Lung (tissue), 12 donors: ENCODE data around the gene CLTB. TPM values are rescaled to one million over a fixed set of nuclear protein-coding genes. Genes with fewer than 3 reads are reported as not detected.
A peak's percentile ranks its signal among the peaks of the same experiment; 100 is the strongest.

ENCODE experiments used
- ATAC-seq: fragments of 200-7000 bp; cut with Tn5 transposase; one replicate; pipeline ENCODE4 v1.9.1; 2020; ENCODE audit warnings: moderate number of reproducible peaks; ENCODE audit not compliant: insufficient read depth, low FRiP score
- DNase-seq, 3 donors: peaks; one replicate each; pipeline ENCODE4 v3.0.0-alpha.2; 2013 to 2017
- H3K27ac ChIP-seq, 2 donors: one replicate each; pipeline ENCODE4 v1.5.1; 2013; ENCODE audit warnings: mild to moderate bottlenecking in 2 of 2, moderate library complexity in 2 of 2, control low read depth in 1 of 2, inconsistent platforms in 1 of 2, low read depth in 1 of 2, low read length in 1 of 2
- H3K27me3 ChIP-seq, 3 donors: one replicate each; pipeline ENCODE4 v1.5.1; 2013; ENCODE audit warnings: low read length in 2 of 3; ENCODE audit not compliant: control insufficient read depth in 3 of 3, insufficient read depth in 3 of 3
- H3K36me3 ChIP-seq, 4 donors: one replicate each; pipeline ENCODE4 v1.5.1; 2013; ENCODE audit warnings: low read length in 4 of 4, mild to moderate bottlenecking in 1 of 4, moderate library complexity in 1 of 4; ENCODE audit not compliant: control insufficient read depth in 4 of 4, insufficient read depth in 4 of 4
- H3K4me1 ChIP-seq, 5 donors: one replicate each; pipeline ENCODE4 v1.5.1; 2013; ENCODE audit warnings: low read length in 5 of 5, mild to moderate bottlenecking in 2 of 5, moderate library complexity in 1 of 5; ENCODE audit not compliant: control insufficient read depth in 5 of 5, insufficient read depth in 5 of 5
- H3K4me3 ChIP-seq: one replicate; pipeline ENCODE4 v1.5.1; 2013; ENCODE audit warnings: mild to moderate bottlenecking, control low read depth, moderate library complexity
- H3K9ac ChIP-seq, 2 donors: one replicate each; pipeline ENCODE4 v1.5.1; 2013; ENCODE audit warnings: low read length in 2 of 2, control low read depth in 1 of 2; ENCODE audit not compliant: insufficient read depth in 1 of 2
- H3K9me3 ChIP-seq, 4 donors: one replicate each; pipeline ENCODE4 v1.5.1; 2013; ENCODE audit warnings: low read length in 3 of 4, mild to moderate bottlenecking in 1 of 4, moderate library complexity in 1 of 4; ENCODE audit not compliant: control insufficient read depth in 4 of 4, insufficient read depth in 3 of 4
- WGBS, 2 donors: extraction: QIAGEN DNeasy Blood & Tissue Kit; methylation state at CpG; one replicate each; pipeline ENCODE4 v1.1.7; 2013; 5-methylcytosine and 5-hydroxymethylcytosine counted together
- polyA plus RNA-seq, 2 donors: library from polyadenylated mRNA; stranded (reverse); fragments of 200-250 nt; gene quantifications; one replicate each; pipeline ENCODE4 v1.2.1, GENCODE V29; 2013
- total RNA-seq, 2 donors: library from RNA; depleted of rRNA in 1 of 2; stranded (reverse); fragments of >200 nt in 1 of 2; gene quantifications; one replicate each; pipeline ENCODE4 v1.2.1, GENCODE V29; 2014 to 2021
- TF ChIP-seq, protein P1 (sequence below): IDR thresholded peaks from 2 replicates; pipeline ENCODE4 v1.5.1; 2012; ENCODE audit warnings: mild to moderate bottlenecking; ENCODE audit errors: control extremely low read depth, extremely low read depth
- donor health status: control.
- donor health status: control.
- donor health status: Bipolar disorder and iron deficiency.
- donor health status: healthy.
- donor health status: DM: yes; HTN: yes; CAD: no.

CLTB gene
- total and polyA plus RNA-seq, 4 donors = 33.2 to 193 (median 112) TPM

DNA sequence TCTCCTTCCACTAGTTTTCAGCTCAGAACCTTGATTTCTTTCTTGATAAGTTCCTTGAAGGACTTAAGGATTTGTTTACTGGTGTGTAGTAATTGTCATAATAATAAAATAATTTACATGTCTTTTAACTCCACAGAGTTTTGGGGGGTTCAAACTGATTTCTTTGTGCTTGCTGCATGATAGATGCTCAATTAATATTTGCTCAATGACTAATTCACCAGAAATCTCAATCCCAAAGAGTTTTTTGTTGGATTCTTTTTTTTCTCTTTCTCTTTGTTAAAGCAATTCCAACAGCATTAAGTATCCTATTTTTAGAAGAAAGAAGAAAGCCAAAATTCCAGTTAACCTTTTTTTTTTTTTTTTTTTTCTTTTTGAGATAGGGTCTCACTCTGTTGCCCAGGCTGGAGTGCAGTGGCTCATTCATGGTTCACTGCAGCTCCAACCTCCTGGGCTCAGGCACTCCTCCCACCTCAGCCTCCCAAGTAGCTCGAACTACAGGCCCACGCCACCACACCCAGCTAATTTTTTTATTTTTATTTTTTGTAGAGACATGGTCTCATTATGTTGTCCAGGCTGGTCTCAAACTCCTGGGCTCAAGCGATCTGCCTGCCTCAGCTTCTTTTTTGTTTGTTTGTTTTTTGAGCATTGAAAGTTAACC lies 42.7 kb upstream of the CLTB start:
- H3K27ac ChIP-seq = no peak overlapping the region
- no peak overlapping the region for H3K9ac ChIP-seq
- no peaks in the 10 kb centered on the region for H3K9me3 ChIP-seq
- DNase-seq (no peak), ATAC-seq (no peak)
- 96 to 98% methylated on average over 3 of the region's 3 CpGs for WGBS, 2 donors
- H3K36me3 ChIP-seq = no peaks in the 10 kb centered on the region
- peaks cover 0 to 6% (median 3%) of the 10 kb centered on the region in 5 donors for H3K4me1 ChIP-seq
- TF ChIP-seq, protein P1, sequence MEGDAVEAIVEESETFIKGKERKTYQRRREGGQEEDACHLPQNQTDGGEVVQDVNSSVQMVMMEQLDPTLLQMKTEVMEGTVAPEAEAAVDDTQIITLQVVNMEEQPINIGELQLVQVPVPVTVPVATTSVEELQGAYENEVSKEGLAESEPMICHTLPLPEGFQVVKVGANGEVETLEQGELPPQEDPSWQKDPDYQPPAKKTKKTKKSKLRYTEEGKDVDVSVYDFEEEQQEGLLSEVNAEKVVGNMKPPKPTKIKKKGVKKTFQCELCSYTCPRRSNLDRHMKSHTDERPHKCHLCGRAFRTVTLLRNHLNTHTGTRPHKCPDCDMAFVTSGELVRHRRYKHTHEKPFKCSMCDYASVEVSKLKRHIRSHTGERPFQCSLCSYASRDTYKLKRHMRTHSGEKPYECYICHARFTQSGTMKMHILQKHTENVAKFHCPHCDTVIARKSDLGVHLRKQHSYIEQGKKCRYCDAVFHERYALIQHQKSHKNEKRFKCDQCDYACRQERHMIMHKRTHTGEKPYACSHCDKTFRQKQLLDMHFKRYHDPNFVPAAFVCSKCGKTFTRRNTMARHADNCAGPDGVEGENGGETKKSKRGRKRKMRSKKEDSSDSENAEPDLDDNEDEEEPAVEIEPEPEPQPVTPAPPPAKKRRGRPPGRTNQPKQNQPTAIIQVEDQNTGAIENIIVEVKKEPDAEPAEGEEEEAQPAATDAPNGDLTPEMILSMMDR = no peak
- H3K27me3 ChIP-seq = no peaks in the 10 kb centered on the region
- no peak overlapping the region for H3K4me3 ChIP-seq

DNA sequence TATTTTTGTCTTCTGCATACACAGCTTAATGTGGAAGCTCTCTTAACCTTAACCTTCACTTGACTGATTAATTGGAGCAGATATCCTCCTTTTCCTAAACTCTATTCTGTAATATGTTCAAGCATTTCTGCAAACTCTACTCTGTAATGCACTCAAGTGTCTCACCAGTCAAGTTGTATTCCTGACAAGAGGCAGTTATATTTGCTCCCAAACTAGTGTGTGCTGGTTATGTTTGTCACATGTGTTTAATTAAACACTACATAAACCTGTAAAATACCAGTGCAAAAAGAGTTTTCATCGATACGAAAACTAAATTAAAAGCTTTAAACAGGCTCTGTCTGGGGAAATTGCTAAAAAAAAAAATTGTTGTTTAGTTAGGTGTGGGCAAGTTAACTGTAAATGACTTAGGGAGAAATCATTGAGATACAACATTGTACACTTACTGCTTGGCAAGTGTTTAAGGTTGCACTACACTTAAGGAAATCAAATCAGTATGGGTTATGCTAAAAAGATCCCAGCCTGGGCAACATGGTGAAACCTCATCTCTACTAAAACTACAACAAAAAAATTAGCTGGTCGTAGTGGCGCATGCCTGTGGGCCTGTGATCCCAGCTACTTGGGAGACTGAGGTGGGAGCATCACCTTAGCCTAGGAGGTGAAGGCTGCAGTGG lies 38.5 kb upstream of the CLTB start:
- no peaks in the 10 kb centered on the region for H3K27me3 ChIP-seq
- ATAC-seq = peak; percentile 65
- no peak overlapping the region for H3K27ac ChIP-seq
- no peak overlapping the region for H3K9ac ChIP-seq
- WGBS, 2 donors = 64 to 78% methylated on average over 4 of the region's 4 CpGs
- H3K4me1 ChIP-seq = peaks cover 2 to 8% (median 3%) of the 10 kb centered on the region in 5 donors
- peaks cover 0 to 5% (median under 1%) of the 10 kb centered on the region in 4 donors for H3K36me3 ChIP-seq
- TF ChIP-seq, protein P1 = no peak
- H3K9me3 ChIP-seq = no peaks in the 10 kb centered on the region
- DNase-seq = peak in 2 of 3 donors; percentile 47 to 68
- no peak overlapping the region for H3K4me3 ChIP-seq

DNA sequence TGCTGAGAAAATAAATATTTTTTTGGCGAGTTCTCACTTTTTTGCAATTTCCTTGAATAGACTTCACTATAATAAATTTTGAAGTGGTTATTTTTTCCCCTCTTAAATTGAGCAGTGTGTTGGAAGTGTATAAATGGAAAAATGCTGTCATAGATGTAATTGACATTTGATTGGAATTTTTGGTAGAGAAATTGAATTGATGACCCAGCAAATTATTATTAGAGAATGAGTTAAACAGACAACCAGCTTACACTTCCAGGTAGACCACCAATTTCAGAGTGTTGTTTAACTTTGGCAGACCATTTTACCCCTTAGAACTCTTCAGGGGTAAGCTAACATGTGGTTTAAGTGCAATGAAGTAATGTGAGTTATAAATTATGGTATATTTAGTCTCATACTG lies 33.7 kb upstream of the CLTB start:
- Histone ChIP-seq H3K27me3 (no peaks in the 10 kb centered on the region), H3K9ac (no peak overlapping the region), H3K27ac (no peak overlapping the region), H3K4me1 (peaks cover 0 to 22% (median 2%) of the 10 kb centered on the region in 5 donors), H3K4me3 (no peak overlapping the region), H3K36me3 (peaks cover 0 to 6% (median 3%) of the 10 kb centered on the region in 4 donors), H3K9me3 (no peaks in the 10 kb centered on the region)
- WGBS, 2 donors = 51 to 65% methylated on average over 1 of the region's 1 CpG
- TF ChIP-seq, protein P1 = no peak
- ATAC-seq = no peak
- no peak for DNase-seq
